ENCODE measurements around the gene CSTB.
"Not testable (repeated sequence)": the region's sequence is repeated elsewhere in the genome, so short reads cannot be mapped to it uniquely, and the experiment has no call there.

DNA sequence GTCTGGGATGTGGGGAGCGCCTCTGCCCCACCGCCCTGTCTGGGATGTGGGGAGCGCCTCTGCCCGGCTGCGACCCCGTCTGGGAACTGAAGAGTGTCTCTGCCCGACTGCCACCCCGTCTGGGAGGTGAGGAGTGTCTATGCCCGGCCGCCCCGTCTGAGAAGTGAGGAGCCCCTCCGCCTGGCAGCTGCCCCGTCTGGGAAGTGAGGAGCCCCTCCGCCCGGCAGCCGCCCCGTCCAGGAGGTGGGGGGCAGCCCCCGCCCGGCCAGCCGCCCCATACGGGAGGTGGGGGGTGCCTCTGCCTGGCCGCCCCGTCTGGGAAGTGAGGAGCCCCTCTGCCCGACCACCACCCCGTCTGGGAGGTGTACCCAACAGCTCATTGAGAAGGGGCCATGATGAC is 46.1 kb upstream of the CSTB start:
- TF ChIP-seq, protein P1, sequence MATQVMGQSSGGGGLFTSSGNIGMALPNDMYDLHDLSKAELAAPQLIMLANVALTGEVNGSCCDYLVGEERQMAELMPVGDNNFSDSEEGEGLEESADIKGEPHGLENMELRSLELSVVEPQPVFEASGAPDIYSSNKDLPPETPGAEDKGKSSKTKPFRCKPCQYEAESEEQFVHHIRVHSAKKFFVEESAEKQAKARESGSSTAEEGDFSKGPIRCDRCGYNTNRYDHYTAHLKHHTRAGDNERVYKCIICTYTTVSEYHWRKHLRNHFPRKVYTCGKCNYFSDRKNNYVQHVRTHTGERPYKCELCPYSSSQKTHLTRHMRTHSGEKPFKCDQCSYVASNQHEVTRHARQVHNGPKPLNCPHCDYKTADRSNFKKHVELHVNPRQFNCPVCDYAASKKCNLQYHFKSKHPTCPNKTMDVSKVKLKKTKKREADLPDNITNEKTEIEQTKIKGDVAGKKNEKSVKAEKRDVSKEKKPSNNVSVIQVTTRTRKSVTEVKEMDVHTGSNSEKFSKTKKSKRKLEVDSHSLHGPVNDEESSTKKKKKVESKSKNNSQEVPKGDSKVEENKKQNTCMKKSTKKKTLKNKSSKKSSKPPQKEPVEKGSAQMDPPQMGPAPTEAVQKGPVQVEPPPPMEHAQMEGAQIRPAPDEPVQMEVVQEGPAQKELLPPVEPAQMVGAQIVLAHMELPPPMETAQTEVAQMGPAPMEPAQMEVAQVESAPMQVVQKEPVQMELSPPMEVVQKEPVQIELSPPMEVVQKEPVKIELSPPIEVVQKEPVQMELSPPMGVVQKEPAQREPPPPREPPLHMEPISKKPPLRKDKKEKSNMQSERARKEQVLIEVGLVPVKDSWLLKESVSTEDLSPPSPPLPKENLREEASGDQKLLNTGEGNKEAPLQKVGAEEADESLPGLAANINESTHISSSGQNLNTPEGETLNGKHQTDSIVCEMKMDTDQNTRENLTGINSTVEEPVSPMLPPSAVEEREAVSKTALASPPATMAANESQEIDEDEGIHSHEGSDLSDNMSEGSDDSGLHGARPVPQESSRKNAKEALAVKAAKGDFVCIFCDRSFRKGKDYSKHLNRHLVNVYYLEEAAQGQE (IDR thresholded peaks at IDR 0.05): not testable (repeated sequence)
- TF ChIP-seq, protein P2, sequence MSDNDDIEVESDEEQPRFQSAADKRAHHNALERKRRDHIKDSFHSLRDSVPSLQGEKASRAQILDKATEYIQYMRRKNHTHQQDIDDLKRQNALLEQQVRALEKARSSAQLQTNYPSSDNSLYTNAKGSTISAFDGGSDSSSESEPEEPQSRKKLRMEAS (IDR thresholded peaks at IDR 0.05): not testable (repeated sequence)
